Measurements from ENCODE around the gene ADGRG4.
"Not testable (repeated sequence)": the region's sequence is repeated elsewhere in the genome, so short reads cannot be mapped to it uniquely, and the experiment has no call there.

DNA sequence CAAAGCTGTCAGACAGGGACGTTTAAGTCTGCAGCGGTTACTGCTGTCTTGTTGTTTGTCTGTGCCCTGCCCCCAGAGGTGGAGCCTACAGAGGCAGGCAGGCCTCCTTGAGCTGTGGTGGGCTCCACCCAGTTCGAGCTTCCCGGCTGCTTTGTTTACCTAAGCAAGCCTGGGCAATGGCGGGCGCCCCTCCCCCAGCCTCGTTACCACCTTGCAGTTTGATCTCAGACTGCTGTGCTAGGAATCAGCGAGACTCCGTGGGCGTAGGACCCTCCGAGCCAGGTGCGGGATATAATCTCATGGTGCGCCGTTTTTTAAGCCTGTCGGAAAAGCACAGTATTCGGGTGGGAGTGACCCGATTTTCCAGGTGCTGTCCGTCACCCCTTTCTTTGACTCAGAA lies 144.9 kb downstream of the ADGRG4 start:
- not testable (repeated sequence) for TF ChIP-seq POLR2AphosphoS5 (IDR thresholded peaks at IDR 0.05)
- TF ChIP-seq, protein P1, sequence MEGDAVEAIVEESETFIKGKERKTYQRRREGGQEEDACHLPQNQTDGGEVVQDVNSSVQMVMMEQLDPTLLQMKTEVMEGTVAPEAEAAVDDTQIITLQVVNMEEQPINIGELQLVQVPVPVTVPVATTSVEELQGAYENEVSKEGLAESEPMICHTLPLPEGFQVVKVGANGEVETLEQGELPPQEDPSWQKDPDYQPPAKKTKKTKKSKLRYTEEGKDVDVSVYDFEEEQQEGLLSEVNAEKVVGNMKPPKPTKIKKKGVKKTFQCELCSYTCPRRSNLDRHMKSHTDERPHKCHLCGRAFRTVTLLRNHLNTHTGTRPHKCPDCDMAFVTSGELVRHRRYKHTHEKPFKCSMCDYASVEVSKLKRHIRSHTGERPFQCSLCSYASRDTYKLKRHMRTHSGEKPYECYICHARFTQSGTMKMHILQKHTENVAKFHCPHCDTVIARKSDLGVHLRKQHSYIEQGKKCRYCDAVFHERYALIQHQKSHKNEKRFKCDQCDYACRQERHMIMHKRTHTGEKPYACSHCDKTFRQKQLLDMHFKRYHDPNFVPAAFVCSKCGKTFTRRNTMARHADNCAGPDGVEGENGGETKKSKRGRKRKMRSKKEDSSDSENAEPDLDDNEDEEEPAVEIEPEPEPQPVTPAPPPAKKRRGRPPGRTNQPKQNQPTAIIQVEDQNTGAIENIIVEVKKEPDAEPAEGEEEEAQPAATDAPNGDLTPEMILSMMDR (IDR thresholded peaks at IDR 0.05): not testable (repeated sequence)

All from upper lobe of left lung (tissue), 4 donors.